Mesothelial cell of epicardium (in vitro differentiated cells): ENCODE data around the gene RPL27A. TPM values are rescaled to one million over a fixed set of nuclear protein-coding genes. Genes with fewer than 3 reads are reported as not detected.
A peak's percentile ranks its signal among the peaks of the same experiment; 100 is the strongest.

Experiments used
- DNase-seq, 2 experiments: peaks; one replicate each; pipeline ENCODE4 v3.0.0; 2021; ENCODE audit warnings: low spot score in 2 of 2; ENCODE audit not compliant: unreplicated experiment in 2 of 2
- H3K27ac Mint-ChIP-seq: 2 replicates; pipeline ENCODE4 v1.8.0; 2021; ENCODE audit warnings: mixed read lengths
- H3K27me3 Mint-ChIP-seq: 2 replicates; pipeline ENCODE4 v1.8.0; 2021; ENCODE audit warnings: low read depth, mixed read lengths
- H3K36me3 Mint-ChIP-seq: 2 replicates; pipeline ENCODE4 v1.8.0; 2021; ENCODE audit warnings: mixed read lengths
- H3K4me1 Mint-ChIP-seq: 2 replicates; pipeline ENCODE4 v1.8.0; 2021; ENCODE audit warnings: mixed read lengths
- H3K4me3 Mint-ChIP-seq: 2 replicates; pipeline ENCODE4 v1.8.0; 2021; ENCODE audit warnings: mild to moderate bottlenecking, moderate library complexity, mixed read lengths
- H3K9me3 Mint-ChIP-seq: 2 replicates; pipeline ENCODE4 v1.8.0; 2021; ENCODE audit warnings: mixed read lengths
- CTCF ChIP-seq: fragments of 200-600 bp; sonication (generic); IDR thresholded peaks from one replicate; pipeline ENCODE4 v1.5.0; 2021; ENCODE audit warnings: antibody characterized with exemption; ENCODE audit not compliant: unreplicated experiment
- total RNA-seq: library from RNA; stranded (reverse); gene quantifications from 3 replicates; pipeline ENCODE4 v1.2.1, GENCODE V29; 2021

The RPL27A gene
- total RNA-seq, 1 donor from 2014 or later, result 923 TPM

GRCh38 chr11:8693555-8693954 lies 11.0 kb downstream of the RPL27A start:
- Mint-ChIP-seq H3K36me3 (peaks cover 44% of the 10 kb centered on the region), H3K4me1 (peaks cover 14% of the 10 kb centered on the region), H3K27ac (no peak overlapping the region), H3K27me3 (no peaks in the 10 kb centered on the region), H3K4me3 (no peak overlapping the region), H3K9me3 (no peaks in the 10 kb centered on the region)
- TF ChIP-seq CTCF, result no peak
- DNase-seq, result no peak

DNA sequence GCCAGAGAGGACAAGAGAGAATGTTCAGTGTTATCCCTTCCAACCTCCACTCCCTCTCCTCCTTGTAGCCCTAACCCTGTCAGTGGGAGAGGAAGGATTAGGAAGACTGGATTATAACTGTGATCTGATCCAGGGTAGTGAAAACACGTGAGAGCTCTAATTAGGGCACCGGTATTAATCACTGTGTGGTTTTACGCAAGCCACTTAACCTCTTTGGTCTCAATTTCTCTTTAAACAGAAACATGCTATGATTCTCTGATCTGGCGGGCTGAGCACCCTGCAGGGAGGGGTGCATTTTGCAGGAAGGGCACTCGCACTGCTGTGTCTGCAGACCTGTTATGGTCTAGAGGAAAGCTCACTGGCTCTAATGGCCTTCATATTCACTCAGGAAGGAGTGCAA lies 11.5 kb downstream of the RPL27A start:
- Mint-ChIP-seq H3K4me3 (no peak overlapping the region), H3K36me3 (peaks cover 47% of the 10 kb centered on the region), H3K27ac (no peak overlapping the region), H3K9me3 (no peaks in the 10 kb centered on the region), H3K4me1 (peaks cover 10% of the 10 kb centered on the region), H3K27me3 (no peaks in the 10 kb centered on the region)
- no peak for DNase-seq
- TF ChIP-seq CTCF, result no peak

GRCh38 chr11:8697054-8697453 lies 14.5 kb downstream of the RPL27A start:
- no peaks in the 10 kb centered on the region for H3K27me3 Mint-ChIP-seq
- H3K9me3 Mint-ChIP-seq, result no peaks in the 10 kb centered on the region
- TF ChIP-seq CTCF, result no peak
- no peak overlapping the region for H3K4me3 Mint-ChIP-seq
- peaks cover 57% of the 10 kb centered on the region for H3K36me3 Mint-ChIP-seq
- no peak overlapping the region for H3K27ac Mint-ChIP-seq
- H3K4me1 Mint-ChIP-seq, result no peaks in the 10 kb centered on the region
- DNase-seq, result no peak

DNA sequence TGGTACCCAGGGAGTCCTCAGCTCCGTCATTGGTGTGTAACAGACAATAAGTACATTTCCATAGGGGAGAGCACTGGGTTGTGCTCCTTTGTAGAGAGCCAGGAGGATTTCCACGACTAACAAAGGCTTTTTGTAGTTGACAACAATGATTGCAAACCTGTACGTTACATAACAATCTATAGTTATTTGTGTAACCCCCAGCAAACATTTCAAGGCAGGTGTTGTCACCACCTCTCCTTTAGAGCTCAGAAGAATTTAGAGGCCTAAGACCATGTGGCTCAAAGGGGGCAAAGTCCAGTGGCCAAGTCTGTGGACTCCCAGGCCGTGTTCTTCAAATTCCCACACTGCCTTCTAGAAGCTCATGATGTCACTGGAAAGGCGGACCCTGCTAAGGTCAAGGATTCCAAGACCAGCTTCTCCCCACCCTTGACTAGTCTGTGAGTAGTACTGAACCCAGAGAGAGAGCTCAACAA lies 15.8 kb downstream of the RPL27A start:
- Mint-ChIP-seq H3K4me1 (no peaks in the 10 kb centered on the region), H3K27me3 (no peaks in the 10 kb centered on the region), H3K27ac (peak overlapping the region; percentile 12), H3K36me3 (peaks cover 53% of the 10 kb centered on the region), H3K9me3 (no peaks in the 10 kb centered on the region), H3K4me3 (no peak overlapping the region)
- DNase-seq, result no peak
- TF ChIP-seq CTCF, result no peak

DNA sequence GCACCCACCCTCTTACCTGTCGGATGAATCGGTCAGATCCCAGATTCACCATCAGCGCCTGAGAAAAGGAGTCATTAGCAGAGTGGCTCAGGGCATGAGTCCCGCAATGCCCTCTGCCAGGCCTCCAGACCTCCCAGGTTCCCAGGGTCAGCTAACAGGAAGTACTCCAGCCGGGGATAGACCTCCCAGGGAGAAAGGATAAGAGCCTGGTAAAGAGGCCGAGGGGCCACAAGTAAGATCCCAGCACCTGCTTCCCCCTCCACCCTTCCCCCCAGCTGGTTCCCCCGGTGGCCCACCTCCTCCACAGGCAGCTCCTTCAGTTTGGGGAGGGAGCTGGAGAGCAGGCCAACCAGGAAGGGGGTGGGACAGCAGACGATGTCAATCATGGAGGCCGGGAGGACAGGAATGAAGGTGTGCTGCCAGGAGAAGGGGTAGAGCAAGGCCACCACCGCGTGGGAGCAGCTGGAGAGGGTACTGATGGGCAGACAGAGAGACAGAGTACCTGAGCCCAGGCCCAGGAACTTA lies 16.4 kb downstream of the RPL27A start:
- no peaks in the 10 kb centered on the region for H3K4me1 Mint-ChIP-seq
- no peak for TF ChIP-seq CTCF
- peak overlapping the region; percentile 12 for H3K27ac Mint-ChIP-seq

GRCh38 chr11:8699903-8700302 lies 17.3 kb downstream of the RPL27A start:
- Mint-ChIP-seq H3K27me3 (no peaks in the 10 kb centered on the region), H3K27ac (no peak overlapping the region), H3K36me3 (peaks cover 46% of the 10 kb centered on the region), H3K4me3 (no peak overlapping the region), H3K4me1 (no peaks in the 10 kb centered on the region), H3K9me3 (no peaks in the 10 kb centered on the region)
- no peak for TF ChIP-seq CTCF
- DNase-seq, result no peak

More for the DNA sequence above, 16.4 kb downstream of the RPL27A start:
- no peaks in the 10 kb centered on the region for H3K27me3 Mint-ChIP-seq
- peaks cover 49% of the 10 kb centered on the region for H3K36me3 Mint-ChIP-seq
- DNase-seq, result no peak
- H3K4me3 Mint-ChIP-seq, result no peak overlapping the region
- no peaks in the 10 kb centered on the region for H3K9me3 Mint-ChIP-seq
